Mononuclear cell (primary cell): Measurements from ENCODE around the gene PHPT1. TPM values are rescaled to one million over a fixed set of nuclear protein-coding genes. Genes with fewer than 3 reads are reported as not detected.
"Not testable (repeated sequence)": the region's sequence is repeated elsewhere in the genome, so short reads cannot be mapped to it uniquely, and the experiment has no call there.

ENCODE experiments used
- H3K27me3 ChIP-seq: 2 replicates; pipeline ENCODE4 v1.6.0; 2011; ENCODE audit warnings: low read length, control low read depth; ENCODE audit not compliant: insufficient read depth
- H3K4me1 ChIP-seq: 2 replicates; pipeline ENCODE4 v1.5.1; 2011; ENCODE audit warnings: mild to moderate bottlenecking, low read length, control low read depth; ENCODE audit not compliant: insufficient read depth
- H3K4me3 ChIP-seq: 2 replicates; pipeline ENCODE4 v1.5.1; 2011; ENCODE audit warnings: mild to moderate bottlenecking, low read length, moderate library complexity
- H3K9me3 ChIP-seq: 2 replicates; pipeline ENCODE4 v1.5.1; 2011; ENCODE audit warnings: low read depth, mild to moderate bottlenecking, control low read depth, low read length
- total RNA-seq: library from RNA; depleted of rRNA; stranded (reverse); fragments of >200 nt; gene quantifications from one replicate; pipeline ENCODE4 v1.2.3, GENCODE V29; 2012

Gene PHPT1
- total RNA-seq = 14.0 TPM

- H3K4me1 ChIP-seq = peaks cover 33% of the 10 kb centered on the region
- peaks cover 18% of the 10 kb centered on the region for H3K27me3 ChIP-seq
- no peaks in the 10 kb centered on the region for H3K9me3 ChIP-seq
- peak within 1 kb of the TSS; percentile 67 for H3K4me3 ChIP-seq
Measured at GRCh38 chr9:136849038-136849959, at the start of gene PHPT1. Gene PHPT1 (plus strand): TSS chr9:136849409. CDS start chr9:136849431, 22 bp downstream.

GRCh38 chr9:136799854-136800657, 49.2 kb upstream of the PHPT1 start:
- Histone ChIP-seq H3K4me3 (peak overlapping the region; percentile 26), H3K9me3 (no peaks in the 10 kb centered on the region), H3K4me1 (peaks cover 26% of the 10 kb centered on the region), H3K27me3 (peaks cover 20% of the 10 kb centered on the region)

- peaks cover 34% of the 10 kb centered on the region for H3K4me1 ChIP-seq
- peaks cover 18% of the 10 kb centered on the region for H3K27me3 ChIP-seq
- no peak overlapping the region for H3K4me3 ChIP-seq
- H3K9me3 ChIP-seq = no peaks in the 10 kb centered on the region
Measured at GRCh38 chr9:136802321-136802720, 46.9 kb upstream of the PHPT1 start.

DNA sequence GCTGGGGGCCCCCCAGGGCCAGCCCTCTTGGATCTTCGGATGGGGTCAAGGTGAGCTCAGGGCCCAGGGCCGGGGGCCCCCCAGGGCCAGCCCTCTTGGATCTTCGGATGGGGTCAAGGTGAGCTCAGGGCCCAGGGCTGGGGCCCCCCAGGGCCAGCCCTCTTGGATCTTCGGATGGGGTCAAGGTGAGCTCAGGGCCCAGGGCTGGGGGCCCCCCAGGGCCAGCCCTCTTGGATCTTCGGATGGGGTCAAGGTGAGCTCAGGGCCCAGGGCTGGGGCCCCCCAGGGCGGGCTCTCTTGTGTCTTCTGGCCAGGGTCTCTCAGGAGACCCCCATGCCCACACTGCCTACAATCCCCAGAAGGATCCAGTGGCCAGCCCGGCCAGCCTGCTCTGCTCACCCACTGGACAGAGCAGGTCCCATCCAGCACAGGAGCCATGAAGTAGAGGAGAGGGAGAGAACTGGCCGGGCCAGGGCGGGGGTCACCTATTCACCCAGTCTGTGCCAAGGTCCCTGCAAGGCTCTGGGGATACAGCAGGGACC, 46.1 kb upstream of the PHPT1 start:
- not testable (repeated sequence) for H3K9me3 ChIP-seq, H3K4me3 ChIP-seq
- Histone ChIP-seq H3K27me3 (peaks cover 18% of the 10 kb centered on the region), H3K4me1 (peaks cover 34% of the 10 kb centered on the region)

DNA sequence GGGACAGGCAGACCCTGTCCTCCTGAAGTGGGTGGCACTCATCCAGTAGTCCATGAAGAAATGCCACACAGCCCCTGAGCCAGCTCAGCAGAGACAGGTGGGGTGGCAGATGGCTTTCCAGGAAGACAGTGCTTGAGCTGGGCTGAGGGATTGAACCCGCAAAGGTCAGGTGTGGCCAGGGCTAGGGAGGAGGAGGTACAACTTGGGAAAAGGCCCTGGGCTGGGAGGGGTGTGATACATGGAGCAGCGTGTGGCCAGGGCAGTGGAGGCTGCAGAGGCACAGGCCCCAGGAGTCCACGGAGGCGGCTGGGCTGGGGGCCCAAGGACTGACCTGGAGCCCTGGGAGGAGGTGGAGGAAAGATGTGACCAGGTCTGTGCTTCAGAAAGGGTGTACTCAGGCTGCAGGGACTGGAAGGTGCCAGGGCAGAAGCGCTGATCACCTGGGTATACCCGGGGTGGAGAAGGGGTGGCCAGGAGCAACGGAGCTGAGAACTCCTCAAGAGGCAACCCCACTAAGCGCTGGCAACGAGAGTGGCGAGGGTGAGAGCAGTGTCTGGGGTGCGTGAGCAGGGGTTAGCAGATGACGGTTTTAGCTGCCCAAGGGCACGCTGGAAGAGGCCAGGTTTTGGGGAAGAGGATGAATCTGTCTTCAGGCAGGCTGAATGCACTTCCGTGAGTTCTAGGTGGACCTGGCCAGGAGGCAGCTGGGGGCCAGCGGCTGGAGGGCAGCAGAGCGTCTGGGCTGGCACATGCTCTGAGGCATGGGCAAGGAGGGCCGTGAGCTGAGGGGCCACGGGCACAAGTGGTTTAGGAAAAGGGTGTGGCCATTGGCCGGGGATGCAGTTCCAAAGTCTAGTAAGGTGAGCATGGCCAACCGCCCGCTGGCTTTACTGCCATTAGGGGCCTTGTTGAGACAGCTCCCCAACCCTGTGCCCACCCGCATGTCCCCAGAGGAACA, 45.4 kb upstream of the PHPT1 start:
- no peak overlapping the region for H3K4me3 ChIP-seq
- peaks cover 37% of the 10 kb centered on the region for H3K4me1 ChIP-seq
- H3K27me3 ChIP-seq = peaks cover 13% of the 10 kb centered on the region
- no peaks in the 10 kb centered on the region for H3K9me3 ChIP-seq

DNA sequence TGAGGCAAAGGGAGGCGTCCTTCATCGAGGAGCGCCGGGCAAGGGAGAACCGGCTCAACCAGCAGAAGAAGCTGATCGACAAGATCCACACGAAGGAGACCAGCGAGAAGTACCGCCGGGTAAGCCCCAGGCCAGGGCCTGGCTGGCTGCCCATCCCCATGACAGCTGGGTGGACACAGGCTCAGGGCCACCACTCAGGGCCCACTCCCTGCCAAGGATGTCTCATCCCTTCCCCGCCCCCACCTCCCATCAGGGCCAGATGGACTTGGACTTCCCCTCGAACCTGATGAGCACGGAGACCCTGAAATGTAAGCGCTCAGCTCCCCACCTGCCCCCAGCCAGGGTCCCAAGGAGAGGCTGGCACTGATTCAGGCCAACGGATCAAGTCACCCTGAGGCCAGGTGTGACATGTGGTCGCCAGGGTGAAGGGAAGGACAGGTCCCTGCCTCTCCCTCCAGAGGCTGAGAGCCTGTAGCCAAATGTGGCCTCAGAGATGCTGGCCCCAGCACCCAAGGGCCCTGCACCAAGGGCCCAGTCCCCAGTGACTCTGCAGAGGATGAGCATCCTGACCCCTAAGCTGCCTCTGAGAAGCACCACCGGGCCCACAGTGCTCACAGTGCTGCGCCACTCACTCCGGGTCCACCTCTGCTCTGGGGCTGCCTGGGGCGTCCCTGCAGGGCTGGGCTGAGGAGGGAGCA, 44.6 kb upstream of the PHPT1 start:
- Histone ChIP-seq H3K4me1 (peaks cover 37% of the 10 kb centered on the region), H3K27me3 (peaks cover 8% of the 10 kb centered on the region), H3K4me3 (no peak overlapping the region), H3K9me3 (no peaks in the 10 kb centered on the region)

DNA sequence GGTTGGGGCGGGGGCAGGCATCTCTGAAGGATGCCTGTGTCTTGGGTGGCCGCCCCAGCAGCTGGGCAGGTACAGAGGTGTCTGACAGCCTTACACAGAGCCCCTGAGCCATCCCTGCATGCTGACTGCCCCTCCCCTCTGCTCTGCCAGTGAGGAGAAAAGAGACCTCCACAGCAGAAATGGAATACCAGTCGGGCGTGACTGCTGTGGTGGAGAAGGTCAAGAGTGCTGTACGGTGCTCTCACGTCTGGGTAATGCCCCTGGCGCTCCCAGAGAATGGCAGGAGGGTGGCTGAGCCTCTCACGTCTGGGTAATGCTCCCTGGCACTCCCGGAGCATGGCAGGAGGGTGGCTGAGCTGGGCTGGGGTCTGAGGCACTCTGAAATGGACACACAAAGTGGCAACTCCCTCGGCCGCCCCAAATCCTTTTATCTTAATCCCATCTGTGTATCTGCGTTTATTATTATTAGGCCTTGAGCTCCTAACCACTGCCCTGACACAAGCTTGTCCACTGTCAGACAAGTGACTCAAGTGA, 43.9 kb upstream of the PHPT1 start:
- no peak overlapping the region for H3K4me3 ChIP-seq
- peaks cover 40% of the 10 kb centered on the region for H3K4me1 ChIP-seq
- H3K27me3 ChIP-seq = peaks cover 8% of the 10 kb centered on the region
- no peaks in the 10 kb centered on the region for H3K9me3 ChIP-seq

GRCh38 chr9:136806067-136806466, 43.1 kb upstream of the PHPT1 start:
- Histone ChIP-seq H3K27me3 (peaks cover 6% of the 10 kb centered on the region), H3K4me1 (peaks cover 33% of the 10 kb centered on the region), H3K4me3 (no peak overlapping the region), H3K9me3 (no peaks in the 10 kb centered on the region)

DNA sequence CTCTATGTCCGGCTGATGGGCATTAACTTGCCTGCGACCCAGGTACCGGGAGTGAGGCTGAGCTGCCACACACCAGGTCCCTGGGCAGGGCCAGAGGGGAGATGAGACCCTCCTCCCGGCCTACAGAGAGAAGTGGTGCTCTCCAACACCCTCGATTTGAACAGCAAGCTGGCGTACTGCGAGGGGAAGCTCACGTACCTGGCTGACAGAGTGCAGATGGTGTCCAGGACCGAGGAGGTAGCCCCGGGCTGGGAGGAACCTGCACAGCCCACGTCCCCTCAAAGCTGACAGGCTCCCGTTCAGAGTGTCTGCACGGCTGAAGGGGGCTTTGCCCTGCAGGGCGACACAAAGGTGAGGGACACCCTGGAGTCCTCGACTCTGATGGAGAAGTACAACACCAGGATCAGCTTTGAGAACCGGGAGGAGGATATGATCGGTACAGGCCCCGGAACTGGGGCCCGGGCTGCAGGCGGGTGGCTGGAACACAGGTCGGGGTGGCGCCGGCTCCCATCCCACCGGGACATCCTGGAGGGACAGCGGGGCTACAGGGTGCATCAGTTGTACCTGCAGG, 42.5 kb upstream of the PHPT1 start:
- Histone ChIP-seq H3K27me3 (peaks cover 6% of the 10 kb centered on the region), H3K4me1 (peaks cover 29% of the 10 kb centered on the region), H3K9me3 (no peaks in the 10 kb centered on the region), H3K4me3 (no peak overlapping the region)

GRCh38 chr9:136807281-136808074, 41.7 kb upstream of the PHPT1 start, which contains the start of gene RABL6:
Gene RABL6 (plus strand): TSS chr9:136807948. CDS start chr9:136808197, 249 bp downstream.
- Histone ChIP-seq H3K4me3 (peak within 1 kb of the TSS; percentile 88), H3K4me1 (peaks cover 29% of the 10 kb centered on the region)

DNA sequence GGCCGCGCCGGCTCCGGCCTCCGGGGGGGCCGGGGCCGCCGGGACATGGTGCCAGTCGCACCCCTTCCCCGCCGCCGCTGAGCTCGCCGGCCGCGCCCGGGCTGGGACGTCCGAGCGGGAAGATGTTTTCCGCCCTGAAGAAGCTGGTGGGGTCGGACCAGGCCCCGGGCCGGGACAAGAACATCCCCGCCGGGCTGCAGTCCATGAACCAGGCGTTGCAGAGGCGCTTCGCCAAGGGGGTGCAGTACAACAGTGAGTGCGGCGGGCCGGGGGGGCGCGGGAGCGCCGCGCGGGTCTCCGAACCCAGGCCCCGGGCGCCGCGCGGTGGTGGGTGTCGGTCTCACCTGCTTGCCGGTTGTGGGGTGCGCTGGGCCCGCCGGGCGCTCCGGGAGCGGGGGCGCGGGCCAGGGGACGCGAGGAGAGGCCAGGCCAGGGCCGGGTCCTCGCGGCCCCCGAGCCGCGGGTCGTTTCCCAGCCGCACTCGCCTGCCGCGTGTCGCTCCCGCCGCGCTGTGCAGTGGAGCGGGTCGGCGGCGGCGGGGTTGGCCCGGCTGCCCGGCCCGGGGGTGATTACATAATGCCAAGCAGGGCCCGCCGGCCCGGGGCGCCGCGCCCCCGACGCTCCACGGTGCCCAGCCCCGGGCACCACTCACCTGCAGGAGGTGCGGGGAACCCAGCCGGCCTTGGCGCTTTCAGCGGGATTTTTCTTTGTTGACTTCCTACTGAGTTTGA, 41.0 kb upstream of the PHPT1 start:
- Histone ChIP-seq H3K9me3 (no peaks in the 10 kb centered on the region), H3K4me1 (peaks cover 34% of the 10 kb centered on the region), H3K4me3 (peak overlapping the region; percentile 88), H3K27me3 (no peaks in the 10 kb centered on the region)

More at GRCh38 chr9:136807281-136808074, 41.7 kb upstream of the PHPT1 start, which contains the start of gene RABL6:
- H3K9me3 ChIP-seq = no peaks in the 10 kb centered on the region
- H3K27me3 ChIP-seq = peaks cover under 1% of the 10 kb centered on the region

DNA sequence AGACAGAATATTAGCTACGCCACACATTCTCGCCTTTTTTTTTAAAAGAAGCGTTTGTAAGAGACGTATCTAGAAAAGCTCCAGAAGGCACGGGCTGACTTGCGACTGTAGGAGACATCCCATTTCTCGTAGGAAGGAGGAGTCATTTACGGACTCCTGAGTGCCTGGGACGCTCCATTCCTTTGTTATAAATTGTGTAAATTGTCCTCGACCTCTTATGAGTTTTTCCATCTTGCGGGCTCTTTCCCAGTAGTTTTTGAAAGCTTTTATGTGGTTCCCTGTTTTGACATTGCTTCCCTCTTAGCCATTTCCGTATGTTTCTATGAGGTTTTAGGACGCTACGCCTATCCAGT, 40.4 kb upstream of the PHPT1 start:
- H3K4me1 ChIP-seq = peaks cover 34% of the 10 kb centered on the region
- no peaks in the 10 kb centered on the region for H3K9me3 ChIP-seq
- H3K4me3 ChIP-seq = peak overlapping the region; percentile 88
- H3K27me3 ChIP-seq = no peaks in the 10 kb centered on the region
